Measurements from ENCODE around the gene CNTN4. TPM values are rescaled to one million over a fixed set of nuclear protein-coding genes. Genes with fewer than 3 reads are reported as not detected.

Gene CNTN4
- total RNA-seq, 1 donor from 2014 or later: 22.1 TPM

DNA sequence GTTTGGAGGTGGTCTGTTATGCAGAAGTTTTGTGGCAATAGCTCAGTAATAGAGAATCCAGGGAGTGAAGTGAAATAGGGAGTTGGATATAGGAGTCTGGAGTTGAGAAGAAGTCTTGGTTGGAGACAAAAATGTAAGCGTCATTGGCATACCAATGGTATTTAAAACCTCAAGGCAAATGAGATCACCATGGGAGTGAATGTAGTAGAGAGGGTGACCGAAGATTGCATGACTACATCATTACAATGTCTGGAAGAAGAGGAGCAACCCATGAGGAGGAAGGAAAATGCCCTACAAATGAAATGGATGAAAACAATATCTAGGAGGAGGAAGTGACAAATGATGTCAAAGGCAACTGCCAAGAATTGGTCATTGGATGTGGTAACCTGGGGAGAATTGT, 54.4 kb downstream of the CNTN4 start:
- TF ChIP-seq POLR2A (IDR thresholded peaks at IDR 0.05): no peak
- no peak for TF ChIP-seq POLR2AphosphoS5 (IDR thresholded peaks at IDR 0.05; ENCODE audit: insufficient read depth in 1 of 2, low read depth in 1 of 2)
- TF ChIP-seq, protein P1, sequence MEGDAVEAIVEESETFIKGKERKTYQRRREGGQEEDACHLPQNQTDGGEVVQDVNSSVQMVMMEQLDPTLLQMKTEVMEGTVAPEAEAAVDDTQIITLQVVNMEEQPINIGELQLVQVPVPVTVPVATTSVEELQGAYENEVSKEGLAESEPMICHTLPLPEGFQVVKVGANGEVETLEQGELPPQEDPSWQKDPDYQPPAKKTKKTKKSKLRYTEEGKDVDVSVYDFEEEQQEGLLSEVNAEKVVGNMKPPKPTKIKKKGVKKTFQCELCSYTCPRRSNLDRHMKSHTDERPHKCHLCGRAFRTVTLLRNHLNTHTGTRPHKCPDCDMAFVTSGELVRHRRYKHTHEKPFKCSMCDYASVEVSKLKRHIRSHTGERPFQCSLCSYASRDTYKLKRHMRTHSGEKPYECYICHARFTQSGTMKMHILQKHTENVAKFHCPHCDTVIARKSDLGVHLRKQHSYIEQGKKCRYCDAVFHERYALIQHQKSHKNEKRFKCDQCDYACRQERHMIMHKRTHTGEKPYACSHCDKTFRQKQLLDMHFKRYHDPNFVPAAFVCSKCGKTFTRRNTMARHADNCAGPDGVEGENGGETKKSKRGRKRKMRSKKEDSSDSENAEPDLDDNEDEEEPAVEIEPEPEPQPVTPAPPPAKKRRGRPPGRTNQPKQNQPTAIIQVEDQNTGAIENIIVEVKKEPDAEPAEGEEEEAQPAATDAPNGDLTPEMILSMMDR (IDR thresholded peaks at IDR 0.05): no peak
- Histone ChIP-seq H3K36me3 (no peaks in the 10 kb centered on the region), H3K4me3 (no peak overlapping the region), H3K27me3 (no peaks in the 10 kb centered on the region), H3K27ac (no peak overlapping the region), H3K4me1 (no peaks in the 10 kb centered on the region), H3K9me3 (no peaks in the 10 kb centered on the region)
- intact Hi-C loops (cut with DNase I): no loop called here
- no peak for DNase-seq (ENCODE audit: extremely low spot score in 2 of 2)

DNA sequence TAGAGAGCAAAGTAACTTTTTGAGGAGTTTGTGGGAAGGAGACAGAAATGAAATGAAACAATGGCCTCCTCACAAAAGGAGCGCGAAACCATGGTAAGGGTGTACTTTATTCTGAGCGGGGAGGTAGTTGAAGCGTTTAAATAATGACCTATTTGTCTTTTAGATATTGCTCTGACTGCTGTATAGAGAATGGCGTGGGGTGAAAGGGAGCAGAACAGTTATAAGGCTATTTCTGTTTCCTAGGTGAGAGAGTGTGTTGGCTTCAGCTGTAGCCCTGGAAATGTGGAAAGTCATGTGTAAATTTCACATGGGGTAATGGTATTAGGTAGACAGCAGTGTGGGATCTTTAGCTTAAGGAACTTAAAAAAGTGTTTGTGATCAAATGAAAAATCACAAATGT, 54.9 kb downstream of the CNTN4 start:
- no peak overlapping the region for H3K27ac ChIP-seq
- TF ChIP-seq POLR2A (IDR thresholded peaks at IDR 0.05) (no peak), POLR2AphosphoS5 (IDR thresholded peaks at IDR 0.05; ENCODE audit: insufficient read depth in 1 of 2, low read depth in 1 of 2) (no peak)
- TF ChIP-seq, protein P1 (IDR thresholded peaks at IDR 0.05): no peak
- H3K36me3 ChIP-seq: no peaks in the 10 kb centered on the region
- no peaks in the 10 kb centered on the region for H3K27me3 ChIP-seq
- H3K9me3 ChIP-seq: no peaks in the 10 kb centered on the region
- intact Hi-C loops (cut with DNase I): no loop called here
- no peak for DNase-seq (ENCODE audit: extremely low spot score in 2 of 2)
- H3K4me1 ChIP-seq: no peaks in the 10 kb centered on the region
- no peak overlapping the region for H3K4me3 ChIP-seq

DNA sequence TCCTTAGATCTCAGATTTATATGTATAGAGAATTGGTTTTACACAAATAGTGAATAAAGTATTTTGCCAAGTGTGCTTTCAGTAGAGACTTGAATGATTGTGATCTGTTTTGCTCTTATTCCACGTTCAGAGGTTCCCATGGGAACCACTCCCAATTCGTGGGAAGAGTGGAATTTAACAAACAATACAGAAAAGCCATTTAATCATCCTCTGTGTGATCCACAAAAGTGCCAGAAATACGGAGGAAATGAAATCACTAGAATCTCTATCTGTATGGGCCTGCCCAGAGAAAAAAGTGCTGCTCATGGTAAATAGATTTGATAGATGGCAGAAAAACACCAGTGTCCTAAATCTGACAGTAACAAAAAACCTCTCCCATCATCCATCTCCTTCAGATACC, 56.0 kb downstream of the CNTN4 start:
- H3K4me1 ChIP-seq: no peaks in the 10 kb centered on the region
- TF ChIP-seq, protein P1 (IDR thresholded peaks at IDR 0.05): no peak
- TF ChIP-seq POLR2AphosphoS5 (IDR thresholded peaks at IDR 0.05; ENCODE audit: insufficient read depth in 1 of 2, low read depth in 1 of 2) (no peak), POLR2A (IDR thresholded peaks at IDR 0.05) (no peak)

DNA sequence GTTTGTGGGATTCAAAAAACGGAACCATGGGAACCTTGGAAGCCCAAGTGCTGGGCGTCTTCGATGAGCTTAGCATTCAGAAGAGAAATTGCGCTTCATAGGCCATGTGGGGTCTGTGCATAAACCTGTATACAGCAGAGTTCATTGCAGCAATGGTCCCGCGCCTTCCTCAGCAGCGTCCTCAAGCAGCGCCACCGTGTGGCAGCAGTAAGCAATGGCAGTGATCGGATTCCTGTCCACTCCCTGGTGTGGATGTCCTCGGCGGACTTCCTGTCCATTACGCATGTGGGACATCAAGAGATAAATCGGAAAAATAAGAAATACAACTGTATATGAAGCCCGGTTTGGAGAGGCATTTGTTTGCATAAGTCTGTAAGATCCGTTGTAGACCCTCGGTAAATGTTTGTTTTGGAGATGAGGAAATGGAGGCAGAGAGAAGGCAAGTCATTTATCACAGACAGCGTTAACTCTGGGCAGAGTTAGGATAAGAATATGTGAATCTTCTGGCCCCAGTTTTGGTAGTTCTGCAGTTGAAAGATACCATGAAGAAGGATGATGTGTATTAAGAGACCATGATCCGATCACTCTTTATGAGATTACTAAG, 57.7 kb downstream of the CNTN4 start:
- H3K27me3 ChIP-seq: no peaks in the 10 kb centered on the region
- no peaks in the 10 kb centered on the region for H3K4me1 ChIP-seq
- TF ChIP-seq, protein P1 (IDR thresholded peaks at IDR 0.05): no peak
- no peaks in the 10 kb centered on the region for H3K36me3 ChIP-seq
- no peaks in the 10 kb centered on the region for H3K9me3 ChIP-seq
- DNase-seq (ENCODE audit: extremely low spot score in 2 of 2): no peak
- intact Hi-C loops (cut with DNase I): no loop called here
- H3K4me3 ChIP-seq: no peak overlapping the region
- H3K27ac ChIP-seq: no peak overlapping the region

More for the DNA sequence above, 56.0 kb downstream of the CNTN4 start:
- no peaks in the 10 kb centered on the region for H3K27me3 ChIP-seq
- no peak for DNase-seq (ENCODE audit: extremely low spot score in 2 of 2)
- no peak overlapping the region for H3K4me3 ChIP-seq
- intact Hi-C loops (cut with DNase I): no loop called here
- no peaks in the 10 kb centered on the region for H3K36me3 ChIP-seq
- no peak overlapping the region for H3K27ac ChIP-seq
- H3K9me3 ChIP-seq: no peaks in the 10 kb centered on the region

DNA sequence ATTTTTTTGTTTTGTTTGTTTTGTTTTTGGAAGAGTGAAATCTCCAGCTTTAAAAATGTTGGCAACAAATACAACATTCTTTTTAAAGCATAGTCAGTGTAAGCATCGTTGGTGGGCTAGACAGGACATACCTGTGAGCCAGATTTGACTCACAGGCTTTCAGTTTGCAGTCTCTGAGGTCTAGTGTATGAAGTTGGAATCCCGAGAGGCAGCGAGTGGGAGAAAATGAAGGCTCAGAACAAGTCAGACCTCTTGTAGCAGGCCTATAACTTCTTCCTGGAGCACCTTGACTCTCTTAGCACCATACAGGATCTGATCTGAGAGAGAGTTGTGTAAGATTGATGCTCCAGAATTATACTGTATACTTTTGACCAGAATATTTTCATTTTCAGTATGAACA, 60.2 kb downstream of the CNTN4 start:
- TF ChIP-seq POLR2A (IDR thresholded peaks at IDR 0.05) (no peak), POLR2AphosphoS5 (IDR thresholded peaks at IDR 0.05; ENCODE audit: insufficient read depth in 1 of 2, low read depth in 1 of 2) (no peak)
- TF ChIP-seq, protein P1 (IDR thresholded peaks at IDR 0.05): no peak
- H3K4me1 ChIP-seq: no peaks in the 10 kb centered on the region
- H3K27me3 ChIP-seq: no peaks in the 10 kb centered on the region
- H3K36me3 ChIP-seq: no peaks in the 10 kb centered on the region
- intact Hi-C loops (cut with DNase I): no loop called here
- no peak for DNase-seq (ENCODE audit: extremely low spot score in 2 of 2)
- H3K27ac ChIP-seq: no peak overlapping the region
- H3K9me3 ChIP-seq: no peaks in the 10 kb centered on the region
- no peak overlapping the region for H3K4me3 ChIP-seq

Data from vagina (tissue), 2 donors.